GM18861 (cell line): ENCODE results near the gene UMODL1.

Experiments used
- ATAC-seq: cut with Tn5 transposase; IDR thresholded peaks from one replicate; pipeline ENCODE4 v1.9.1; 2021; ENCODE audit not compliant: unreplicated experiment

Gene UMODL1

GRCh38 chr21:42039911-42040351, 31.2 kb upstream of the UMODL1 start:
- no peak for ATAC-seq

DNA sequence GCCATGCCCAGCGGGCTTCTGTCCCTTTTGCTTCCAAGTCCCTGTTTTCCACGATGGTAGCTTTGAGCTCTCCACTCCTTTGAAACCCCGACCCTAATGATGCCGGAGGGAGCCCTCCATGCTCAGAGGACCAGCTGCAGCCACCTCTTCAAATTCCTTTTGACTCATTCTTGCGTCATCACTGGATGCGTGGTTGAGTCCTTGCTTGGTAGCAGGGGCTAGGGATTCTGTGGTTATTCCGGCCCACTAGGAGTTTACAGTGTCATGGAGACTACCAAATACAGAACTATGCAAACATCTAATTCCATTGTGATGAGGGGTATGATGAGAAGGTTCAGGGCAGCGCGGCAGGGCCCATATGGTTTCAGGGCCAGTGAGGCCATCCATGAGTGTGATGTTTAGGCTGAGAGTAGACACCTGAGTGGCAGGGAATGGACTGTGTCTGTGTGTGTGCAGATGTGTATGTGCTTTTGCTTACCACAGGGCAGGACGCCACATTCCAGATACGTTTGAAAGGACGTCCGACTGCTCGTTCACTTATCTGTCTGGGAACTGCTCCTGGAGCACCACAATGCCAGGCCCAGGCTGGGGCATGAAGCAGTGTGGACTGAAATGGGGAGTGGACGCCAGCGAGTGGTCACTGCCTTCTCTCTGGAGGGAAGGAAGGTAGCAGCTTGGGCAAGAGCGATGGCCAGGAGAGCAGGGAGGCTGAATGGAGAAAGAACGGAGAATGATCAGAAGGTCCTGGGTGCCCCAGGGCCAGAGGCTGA, 30.5 kb upstream of the UMODL1 start:
- no peak for ATAC-seq

GRCh38 chr21:42041246-42041645, 29.9 kb upstream of the UMODL1 start:
- ATAC-seq = no peak

DNA sequence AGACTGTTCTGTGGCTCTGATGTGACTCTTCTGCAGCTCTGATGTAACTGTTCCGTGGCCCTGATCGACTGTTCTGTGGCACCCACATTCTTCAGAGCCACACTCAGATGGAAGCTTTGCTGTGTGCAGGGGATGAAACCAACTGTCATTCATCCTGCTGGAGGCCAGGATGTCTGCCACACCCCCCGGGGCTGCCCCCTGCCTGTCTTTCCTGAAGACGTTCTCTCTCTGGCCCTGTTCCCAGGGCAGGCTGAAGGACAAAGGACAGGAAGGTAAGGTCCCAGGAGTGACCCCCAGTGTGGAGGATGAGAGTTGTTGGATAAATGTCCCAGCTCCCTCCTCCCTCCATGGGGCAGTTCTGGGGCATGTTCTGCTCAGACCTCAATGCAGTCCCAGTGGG, 29.4 kb upstream of the UMODL1 start:
- ATAC-seq = no peak

- no peak for ATAC-seq
These were observed 28.5 kb upstream of the UMODL1 start for GRCh38 chr21:42042651-42043050.

- ATAC-seq = no peak
These were observed 27.8 kb upstream of the UMODL1 start for GRCh38 chr21:42043201-42043895.

DNA sequence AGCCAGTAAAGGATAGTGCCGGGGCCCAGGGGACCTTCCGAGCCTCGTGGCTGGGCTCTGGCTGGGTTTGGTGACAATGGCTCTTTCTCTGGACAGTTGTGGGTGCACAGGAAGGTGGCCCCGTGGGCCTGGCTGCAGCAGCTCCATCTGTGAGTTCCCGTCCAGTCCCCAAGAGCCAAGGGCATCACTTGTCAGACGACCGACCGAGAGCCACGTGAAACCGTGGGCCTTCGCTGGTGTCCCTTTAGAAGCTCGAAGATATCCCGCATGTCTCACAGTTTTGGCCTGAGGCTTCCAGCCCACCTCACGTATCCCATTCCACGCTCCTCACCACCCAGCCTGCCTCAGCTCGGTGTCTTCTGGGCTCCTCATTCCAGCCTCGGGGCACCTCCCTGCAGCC, 27.2 kb upstream of the UMODL1 start:
- no peak for ATAC-seq

DNA sequence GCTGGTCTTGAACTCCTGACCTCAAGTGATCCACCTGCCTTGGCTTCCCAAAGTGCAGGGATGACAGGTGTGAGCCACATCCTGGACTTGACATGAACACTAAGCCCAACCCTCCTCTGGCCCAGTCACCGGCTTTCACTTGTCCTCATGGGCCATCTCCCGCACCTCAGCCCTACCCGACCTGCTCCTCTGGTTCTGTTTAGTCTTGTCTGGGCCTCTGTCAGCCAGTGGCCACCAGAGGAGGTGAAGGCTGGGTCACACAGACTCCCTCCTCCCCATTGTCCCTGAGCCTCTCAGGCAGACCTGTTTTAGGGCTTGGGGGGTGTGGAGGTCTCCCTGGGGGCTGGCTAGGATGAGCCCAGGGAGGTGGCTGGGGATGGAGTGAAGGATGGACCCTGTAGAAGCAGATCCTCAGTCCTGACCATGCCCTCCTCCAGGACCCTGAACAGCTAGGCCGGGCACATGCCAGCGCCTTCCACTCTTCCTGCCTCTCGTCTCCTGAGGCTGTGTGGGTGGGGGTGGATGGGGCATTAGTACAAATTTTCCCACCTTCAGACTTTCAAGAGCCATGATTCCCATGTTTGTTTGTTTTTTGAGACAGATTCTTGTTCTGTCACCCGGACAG, 26.1 kb upstream of the UMODL1 start:
- ATAC-seq = no peak

GRCh38 chr21:42047821-42048613, 23.1 kb upstream of the UMODL1 start:
- no peak for ATAC-seq

DNA sequence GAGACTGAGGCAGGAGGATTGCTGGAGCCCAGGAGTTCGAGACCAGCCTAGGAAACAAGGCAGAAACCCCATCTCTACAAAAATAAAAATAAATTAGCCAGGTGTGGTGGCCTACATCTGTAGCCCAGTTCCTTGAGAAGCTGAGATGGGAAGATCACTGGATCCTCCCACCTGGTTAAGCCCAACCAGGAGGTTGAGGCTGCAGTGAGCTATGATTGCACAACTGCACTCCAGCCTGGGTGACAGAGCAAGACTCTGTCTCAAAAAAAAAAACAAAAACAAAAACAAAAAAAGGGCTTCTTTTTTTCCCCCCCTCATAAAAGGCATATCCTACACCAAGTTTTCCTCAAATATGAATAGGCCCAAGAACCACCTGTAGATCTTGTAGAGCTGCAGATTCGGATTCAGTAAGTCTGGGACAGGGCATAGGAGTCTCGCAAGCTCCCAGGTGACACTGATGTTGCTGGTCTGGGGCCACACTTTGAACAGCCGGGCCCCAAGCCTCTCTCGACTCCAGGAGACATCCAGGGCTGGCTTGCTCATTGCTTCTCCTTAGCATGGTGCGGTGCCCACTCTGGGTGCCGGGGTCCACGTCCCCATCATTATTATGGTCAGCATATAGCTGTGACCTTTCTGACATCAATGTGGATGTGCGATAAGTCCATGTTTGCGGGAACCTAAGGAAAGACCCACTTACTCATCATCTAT, 22.1 kb upstream of the UMODL1 start:
- no peak for ATAC-seq

- ATAC-seq = no peak
These were observed 21.3 kb upstream of the UMODL1 start for GRCh38 chr21:42049578-42050430.

- ATAC-seq = no peak
These were observed 19.3 kb upstream of the UMODL1 start for GRCh38 chr21:42051788-42052187.

DNA sequence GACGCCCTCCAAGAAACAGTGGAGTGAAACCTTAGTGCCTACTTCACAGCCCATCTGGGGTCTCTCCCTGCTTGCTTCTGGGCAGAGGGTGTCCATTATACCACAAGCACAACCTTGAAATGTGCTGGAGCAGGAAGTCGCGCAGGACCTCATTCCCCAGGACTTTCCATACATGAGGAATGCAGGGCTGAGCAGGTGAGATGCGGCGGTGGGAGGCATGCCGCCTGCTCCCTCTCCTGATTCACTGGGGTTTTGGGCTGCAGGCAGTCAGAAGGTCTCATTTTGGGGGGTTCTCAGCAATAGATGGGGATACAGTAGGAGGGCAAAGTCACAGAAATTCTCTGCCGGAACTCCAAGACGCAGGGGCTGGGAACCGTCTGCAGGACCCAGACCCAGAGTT, 15.7 kb upstream of the UMODL1 start:
- ATAC-seq = no peak

GRCh38 chr21:42056468-42056867, 14.6 kb upstream of the UMODL1 start:
- no peak for ATAC-seq

- ATAC-seq = no peak
These were observed 14.0 kb upstream of the UMODL1 start for GRCh38 chr21:42056996-42057689.

DNA sequence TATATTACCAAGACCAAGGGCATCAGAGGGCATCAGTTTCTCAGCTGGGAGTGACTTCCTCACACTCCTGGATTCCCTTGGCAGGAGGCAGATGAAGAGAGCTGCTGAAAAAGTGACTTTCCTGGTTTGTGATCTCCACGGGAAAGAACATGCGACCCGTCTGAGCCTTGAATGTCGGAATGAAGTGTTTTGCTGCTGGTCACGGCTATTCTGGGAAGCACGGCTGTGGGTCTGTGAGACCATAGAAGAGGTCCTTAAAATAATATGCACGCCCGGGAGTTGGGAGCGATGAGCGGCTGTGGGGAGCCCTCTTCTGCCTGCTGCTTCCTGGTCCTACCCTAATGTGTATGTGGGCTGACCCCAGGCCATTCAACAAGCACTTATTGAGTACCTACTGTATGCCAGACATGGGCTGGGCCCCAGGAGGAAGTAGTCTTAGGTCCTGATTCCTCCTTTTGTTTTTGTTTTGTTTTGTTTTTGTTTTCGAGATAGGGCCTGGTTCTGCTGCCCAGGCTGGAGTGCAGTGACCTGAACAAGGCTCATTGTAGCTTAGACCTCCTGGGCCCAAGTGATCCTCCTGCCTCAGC, 13.2 kb upstream of the UMODL1 start:
- no peak for ATAC-seq

GRCh38 chr21:42058631-42059111, 12.4 kb upstream of the UMODL1 start:
- no peak for ATAC-seq

DNA sequence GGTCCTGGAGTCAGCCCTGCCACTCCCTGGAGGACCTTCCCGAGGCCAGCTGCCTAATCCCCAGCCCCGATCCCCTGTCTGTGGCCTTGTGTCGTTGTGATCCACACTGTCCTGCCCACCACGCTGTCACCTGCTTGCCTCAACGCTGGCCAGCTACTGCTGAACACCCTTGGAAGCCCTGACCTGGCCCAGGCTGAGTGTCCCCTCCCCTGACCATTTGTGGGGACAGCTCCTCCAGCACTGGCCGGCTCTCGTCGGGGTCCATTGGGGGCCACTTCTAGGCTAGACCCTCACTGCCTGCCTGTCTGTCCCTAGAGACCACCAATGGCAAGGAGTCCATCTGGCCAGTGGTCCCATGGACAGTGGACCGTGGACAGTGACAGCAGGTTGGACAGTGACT, 12.0 kb upstream of the UMODL1 start:
- ATAC-seq = no peak

DNA sequence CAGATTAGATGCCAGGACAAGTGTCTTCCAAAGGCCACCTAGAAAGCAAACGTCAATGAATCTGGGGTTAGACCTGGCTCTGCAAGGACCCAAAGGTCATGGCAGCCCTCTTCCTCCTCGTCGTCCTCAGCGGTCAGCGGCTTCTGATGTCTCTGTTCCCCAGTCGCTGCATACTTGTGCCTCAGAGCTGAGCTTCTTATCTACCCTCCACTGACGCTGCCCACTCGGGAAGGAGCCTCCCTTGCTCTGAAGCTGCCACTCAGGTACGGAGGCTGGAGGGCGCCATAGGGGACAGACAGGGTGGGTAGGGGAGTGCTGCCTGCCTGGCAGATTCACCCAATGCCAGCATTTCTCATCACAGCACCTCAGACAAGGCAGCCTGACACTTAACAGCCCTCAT, 11.4 kb upstream of the UMODL1 start:
- ATAC-seq = no peak
